Measurements from ENCODE around the gene NPSR1.
"Not testable (repeated sequence)": the region's sequence is repeated elsewhere in the genome, so short reads cannot be mapped to it uniquely, and the experiment has no call there.

The NPSR1 gene

GRCh38 chr7:34850681-34851080, 192.7 kb downstream of the NPSR1 start:
- no peak overlapping the region for H3K4me3 ChIP-seq (ENCODE audit: low read length in 2 of 2)
- H3K27me3 ChIP-seq (ENCODE audit: control insufficient read depth in 2 of 2, insufficient read depth in 2 of 2, low read length in 2 of 2): no peaks in the 10 kb centered on the region
- H3K4me1 ChIP-seq (ENCODE audit: control insufficient read depth in 2 of 2, insufficient read depth in 2 of 2, low read length in 2 of 2): no peaks in the 10 kb centered on the region
- no peak overlapping the region for H3K9ac ChIP-seq (ENCODE audit: low read depth in 1 of 2, low read length in 2 of 2)
- H3K9me3 ChIP-seq (ENCODE audit: control insufficient read depth in 2 of 2, low read length in 2 of 2): no peaks in the 10 kb centered on the region
- H3K36me3 ChIP-seq (ENCODE audit: control insufficient read depth in 2 of 2, insufficient read depth in 2 of 2, low read length in 2 of 2): no peaks in the 10 kb centered on the region
- H3K27ac ChIP-seq (ENCODE audit: low read depth in 2 of 2, low read length in 2 of 2): no peak overlapping the region

DNA sequence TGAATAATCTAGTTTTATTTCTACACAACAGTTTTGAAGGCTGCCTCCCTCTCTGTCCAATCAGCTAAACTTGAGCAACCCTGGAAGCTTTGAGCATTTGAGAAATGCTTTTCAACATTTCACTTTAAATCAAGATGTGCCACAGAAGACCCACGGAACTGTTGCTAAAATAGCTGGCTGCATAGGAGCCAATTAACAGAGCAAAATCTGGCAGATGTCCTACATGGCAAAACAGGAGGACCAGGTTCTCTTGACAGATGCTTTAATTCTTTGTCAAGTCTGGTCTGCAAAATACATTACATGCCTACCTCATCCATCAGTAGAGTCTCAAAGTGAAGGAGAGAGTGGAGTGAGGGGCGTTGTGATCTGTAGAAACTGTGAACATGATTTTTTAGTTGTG, 193.4 kb downstream of the NPSR1 start:
- Histone ChIP-seq H3K4me3 (ENCODE audit: low read length in 2 of 2) (no peak overlapping the region), H3K9me3 (ENCODE audit: control insufficient read depth in 2 of 2, low read length in 2 of 2) (no peaks in the 10 kb centered on the region), H3K36me3 (ENCODE audit: control insufficient read depth in 2 of 2, insufficient read depth in 2 of 2, low read length in 2 of 2) (no peaks in the 10 kb centered on the region), H3K4me1 (ENCODE audit: control insufficient read depth in 2 of 2, insufficient read depth in 2 of 2, low read length in 2 of 2) (no peaks in the 10 kb centered on the region), H3K27ac (ENCODE audit: low read depth in 2 of 2, low read length in 2 of 2) (no peak overlapping the region), H3K9ac (ENCODE audit: low read depth in 1 of 2, low read length in 2 of 2) (no peak overlapping the region), H3K27me3 (ENCODE audit: control insufficient read depth in 2 of 2, insufficient read depth in 2 of 2, low read length in 2 of 2) (no peaks in the 10 kb centered on the region)

DNA sequence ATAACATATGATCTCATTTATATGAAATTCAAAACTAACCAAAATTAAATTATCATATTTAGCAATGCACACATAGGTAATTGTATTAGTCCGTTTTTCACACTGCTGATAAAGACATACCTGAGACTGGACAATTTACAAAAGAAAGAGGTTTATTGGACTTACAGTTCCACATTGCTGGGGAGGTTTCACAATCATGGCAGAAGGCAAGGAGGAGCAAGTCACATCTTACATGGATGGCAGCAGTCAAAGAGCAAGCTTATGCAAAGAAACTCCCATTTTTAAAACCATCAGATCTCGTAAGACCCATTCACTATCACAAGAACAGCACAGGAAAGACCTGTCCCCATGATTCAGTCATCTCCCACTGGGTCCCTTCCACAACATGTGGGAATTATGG, 200.4 kb downstream of the NPSR1 start:
- H3K36me3 ChIP-seq (ENCODE audit: control insufficient read depth in 2 of 2, insufficient read depth in 2 of 2, low read length in 2 of 2); H3K9me3 ChIP-seq (ENCODE audit: control insufficient read depth in 2 of 2, low read length in 2 of 2); H3K9ac ChIP-seq (ENCODE audit: low read depth in 1 of 2, low read length in 2 of 2); H3K27me3 ChIP-seq (ENCODE audit: control insufficient read depth in 2 of 2, insufficient read depth in 2 of 2, low read length in 2 of 2); H3K4me1 ChIP-seq (ENCODE audit: control insufficient read depth in 2 of 2, insufficient read depth in 2 of 2, low read length in 2 of 2); H3K4me3 ChIP-seq (ENCODE audit: low read length in 2 of 2); H3K27ac ChIP-seq (ENCODE audit: low read depth in 2 of 2, low read length in 2 of 2): not testable (repeated sequence)

DNA sequence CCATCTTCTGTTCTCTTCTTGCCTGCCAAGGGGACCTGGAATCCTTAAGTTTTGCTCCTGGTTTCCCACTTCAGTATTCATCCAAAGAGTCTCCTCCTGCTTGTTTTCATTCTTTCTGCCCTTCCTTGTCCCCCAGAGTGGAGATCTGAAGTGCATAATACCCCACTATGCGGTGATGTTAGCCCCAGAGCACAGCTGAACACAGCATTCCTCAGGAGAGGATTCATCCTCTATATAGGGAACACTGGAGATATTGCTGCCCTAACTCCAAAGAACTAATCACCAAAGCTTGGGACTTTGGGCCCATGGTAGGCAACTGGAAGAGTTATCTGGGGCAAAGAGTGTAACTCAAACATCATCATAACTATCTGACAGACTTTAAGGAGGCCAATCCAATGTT, 201.3 kb downstream of the NPSR1 start:
- not testable (repeated sequence) for H3K9ac ChIP-seq (ENCODE audit: low read depth in 1 of 2, low read length in 2 of 2); H3K27ac ChIP-seq (ENCODE audit: low read depth in 2 of 2, low read length in 2 of 2); H3K36me3 ChIP-seq (ENCODE audit: control insufficient read depth in 2 of 2, insufficient read depth in 2 of 2, low read length in 2 of 2); H3K9me3 ChIP-seq (ENCODE audit: control insufficient read depth in 2 of 2, low read length in 2 of 2); H3K27me3 ChIP-seq (ENCODE audit: control insufficient read depth in 2 of 2, insufficient read depth in 2 of 2, low read length in 2 of 2); H3K4me3 ChIP-seq (ENCODE audit: low read length in 2 of 2); H3K4me1 ChIP-seq (ENCODE audit: control insufficient read depth in 2 of 2, insufficient read depth in 2 of 2, low read length in 2 of 2)

- not testable (repeated sequence) for H3K4me1 ChIP-seq (ENCODE audit: control insufficient read depth in 2 of 2, insufficient read depth in 2 of 2, low read length in 2 of 2); H3K9me3 ChIP-seq (ENCODE audit: control insufficient read depth in 2 of 2, low read length in 2 of 2); H3K9ac ChIP-seq (ENCODE audit: low read depth in 1 of 2, low read length in 2 of 2); H3K27ac ChIP-seq (ENCODE audit: low read depth in 2 of 2, low read length in 2 of 2); H3K36me3 ChIP-seq (ENCODE audit: control insufficient read depth in 2 of 2, insufficient read depth in 2 of 2, low read length in 2 of 2); H3K4me3 ChIP-seq (ENCODE audit: low read length in 2 of 2); H3K27me3 ChIP-seq (ENCODE audit: control insufficient read depth in 2 of 2, insufficient read depth in 2 of 2, low read length in 2 of 2)
These were observed 208.2 kb downstream of the NPSR1 start for GRCh38 chr7:34866222-34866621.

DNA sequence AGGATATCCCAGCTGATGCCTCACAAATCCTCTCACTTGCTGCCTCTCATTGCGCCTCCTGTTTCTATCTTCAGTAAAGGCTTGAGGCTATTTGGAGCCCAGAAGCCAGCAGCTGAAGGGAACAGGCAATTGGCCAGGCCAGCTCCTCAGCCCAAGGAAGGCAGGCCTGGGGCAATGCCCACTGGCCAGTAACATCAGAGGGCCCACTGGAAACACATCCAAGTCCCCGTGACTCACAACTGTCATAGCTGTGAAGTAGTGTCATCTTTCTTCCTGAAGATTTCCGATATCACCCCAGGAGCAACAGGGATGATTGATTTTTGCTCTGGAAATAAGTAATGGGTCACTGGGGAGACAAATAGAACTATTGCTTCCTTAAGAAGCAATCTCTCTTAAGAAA, 209.3 kb downstream of the NPSR1 start:
- H3K4me3 ChIP-seq (ENCODE audit: low read length in 2 of 2); H3K27ac ChIP-seq (ENCODE audit: low read depth in 2 of 2, low read length in 2 of 2); H3K9ac ChIP-seq (ENCODE audit: low read depth in 1 of 2, low read length in 2 of 2); H3K27me3 ChIP-seq (ENCODE audit: control insufficient read depth in 2 of 2, insufficient read depth in 2 of 2, low read length in 2 of 2); H3K36me3 ChIP-seq (ENCODE audit: control insufficient read depth in 2 of 2, insufficient read depth in 2 of 2, low read length in 2 of 2); H3K4me1 ChIP-seq (ENCODE audit: control insufficient read depth in 2 of 2, insufficient read depth in 2 of 2, low read length in 2 of 2); H3K9me3 ChIP-seq (ENCODE audit: control insufficient read depth in 2 of 2, low read length in 2 of 2): not testable (repeated sequence)

DNA sequence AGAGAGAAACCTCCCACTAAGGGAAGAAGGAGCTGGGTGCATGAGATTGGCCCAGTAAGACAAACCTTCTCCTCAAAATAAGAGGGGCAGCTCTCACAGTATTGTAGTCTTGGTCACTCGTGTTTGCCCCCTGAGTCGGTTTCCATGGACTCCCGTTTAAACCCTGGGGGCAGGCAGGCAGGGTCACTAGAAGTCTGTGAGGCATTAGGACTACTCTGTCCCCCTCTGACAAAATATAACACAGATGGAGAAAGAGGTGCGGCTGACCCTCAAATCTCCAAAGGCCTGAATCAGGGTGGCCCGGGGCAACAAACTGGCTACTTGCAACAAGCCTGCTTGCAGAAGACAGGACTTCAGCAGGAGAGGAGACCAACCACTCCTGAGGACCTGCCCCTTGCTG, 210.6 kb downstream of the NPSR1 start:
- not testable (repeated sequence) for H3K27ac ChIP-seq (ENCODE audit: low read depth in 2 of 2, low read length in 2 of 2); H3K4me1 ChIP-seq (ENCODE audit: control insufficient read depth in 2 of 2, insufficient read depth in 2 of 2, low read length in 2 of 2); H3K9me3 ChIP-seq (ENCODE audit: control insufficient read depth in 2 of 2, low read length in 2 of 2); H3K9ac ChIP-seq (ENCODE audit: low read depth in 1 of 2, low read length in 2 of 2); H3K36me3 ChIP-seq (ENCODE audit: control insufficient read depth in 2 of 2, insufficient read depth in 2 of 2, low read length in 2 of 2); H3K27me3 ChIP-seq (ENCODE audit: control insufficient read depth in 2 of 2, insufficient read depth in 2 of 2, low read length in 2 of 2); H3K4me3 ChIP-seq (ENCODE audit: low read length in 2 of 2)

DNA sequence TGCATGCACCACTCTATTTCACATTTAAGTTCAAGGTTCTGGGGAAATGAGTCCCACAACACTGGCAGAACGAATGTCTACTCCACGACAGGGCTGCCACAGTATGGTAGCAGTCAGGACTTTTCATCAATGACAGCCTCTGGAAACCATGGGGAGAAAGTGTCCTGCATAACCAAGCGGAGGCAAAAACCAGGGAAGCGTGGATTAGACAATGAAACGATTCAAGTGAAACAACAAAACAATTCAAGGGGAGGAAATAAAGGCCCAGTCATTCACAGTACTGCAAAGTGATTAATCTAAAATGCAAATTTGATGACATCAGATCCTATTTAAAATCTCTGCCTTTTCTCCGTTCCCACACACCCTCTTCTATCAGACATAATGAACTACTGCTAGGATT, 211.0 kb downstream of the NPSR1 start:
- no peak overlapping the region for H3K27ac ChIP-seq (ENCODE audit: low read depth in 2 of 2, low read length in 2 of 2)
- H3K27me3 ChIP-seq (ENCODE audit: control insufficient read depth in 2 of 2, insufficient read depth in 2 of 2, low read length in 2 of 2): no peaks in the 10 kb centered on the region
- no peak overlapping the region for H3K9ac ChIP-seq (ENCODE audit: low read depth in 1 of 2, low read length in 2 of 2)
- no peaks in the 10 kb centered on the region for H3K4me1 ChIP-seq (ENCODE audit: control insufficient read depth in 2 of 2, insufficient read depth in 2 of 2, low read length in 2 of 2)
- no peaks in the 10 kb centered on the region for H3K9me3 ChIP-seq (ENCODE audit: control insufficient read depth in 2 of 2, low read length in 2 of 2)
- no peak overlapping the region for H3K4me3 ChIP-seq (ENCODE audit: low read length in 2 of 2)
- H3K36me3 ChIP-seq (ENCODE audit: control insufficient read depth in 2 of 2, insufficient read depth in 2 of 2, low read length in 2 of 2): no peaks in the 10 kb centered on the region

DNA sequence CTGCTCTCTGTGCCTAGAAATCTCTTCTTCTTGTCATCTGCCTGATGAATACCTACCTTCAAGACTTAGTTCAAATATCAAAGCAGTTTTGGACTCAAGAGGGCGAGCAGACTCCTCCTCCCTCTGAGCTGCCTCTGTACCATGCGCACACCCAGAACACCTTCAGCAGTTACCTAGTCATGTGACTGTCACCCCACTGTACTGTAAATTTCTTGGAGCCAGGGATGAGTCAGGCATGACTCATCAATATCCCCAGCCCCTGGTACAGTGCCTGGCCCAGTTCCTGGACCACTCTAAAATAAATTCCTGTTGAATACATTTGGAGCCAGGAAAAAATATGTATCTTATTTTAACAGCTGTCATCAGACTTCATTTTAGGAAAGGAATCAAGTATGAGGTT, 212.0 kb downstream of the NPSR1 start:
- not testable (repeated sequence) for H3K9ac ChIP-seq (ENCODE audit: low read depth in 1 of 2, low read length in 2 of 2); H3K9me3 ChIP-seq (ENCODE audit: control insufficient read depth in 2 of 2, low read length in 2 of 2); H3K36me3 ChIP-seq (ENCODE audit: control insufficient read depth in 2 of 2, insufficient read depth in 2 of 2, low read length in 2 of 2); H3K4me3 ChIP-seq (ENCODE audit: low read length in 2 of 2); H3K27me3 ChIP-seq (ENCODE audit: control insufficient read depth in 2 of 2, insufficient read depth in 2 of 2, low read length in 2 of 2); H3K4me1 ChIP-seq (ENCODE audit: control insufficient read depth in 2 of 2, insufficient read depth in 2 of 2, low read length in 2 of 2); H3K27ac ChIP-seq (ENCODE audit: low read depth in 2 of 2, low read length in 2 of 2)

DNA sequence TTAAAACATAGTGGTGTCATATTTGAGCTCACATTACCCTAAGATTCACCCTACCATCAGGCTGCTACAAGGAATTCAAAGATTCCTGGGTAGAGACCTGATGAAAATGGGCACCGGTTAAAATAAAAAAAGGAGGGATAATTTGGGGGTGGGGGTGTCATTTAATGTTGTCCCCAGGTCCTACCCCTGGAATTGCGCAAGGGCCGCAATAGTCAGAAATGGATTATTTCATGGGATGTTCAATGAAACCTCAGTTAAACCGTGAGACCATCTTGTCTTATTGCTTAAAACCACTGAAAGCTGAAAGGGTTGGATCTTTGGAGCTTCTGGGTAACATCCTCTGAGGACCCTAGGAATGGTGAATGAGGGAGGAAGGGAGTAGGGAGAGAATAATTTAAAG, 216.3 kb downstream of the NPSR1 start:
- H3K9ac ChIP-seq (ENCODE audit: low read depth in 1 of 2, low read length in 2 of 2): not testable (repeated sequence)

GRCh38 chr7:34875481-34875880, 217.5 kb downstream of the NPSR1 start:
- no peaks in the 10 kb centered on the region for H3K27me3 ChIP-seq (ENCODE audit: control insufficient read depth in 2 of 2, insufficient read depth in 2 of 2, low read length in 2 of 2)

More for the DNA sequence above, 216.3 kb downstream of the NPSR1 start:
- not testable (repeated sequence) for H3K27me3 ChIP-seq (ENCODE audit: control insufficient read depth in 2 of 2, insufficient read depth in 2 of 2, low read length in 2 of 2); H3K9me3 ChIP-seq (ENCODE audit: control insufficient read depth in 2 of 2, low read length in 2 of 2); H3K36me3 ChIP-seq (ENCODE audit: control insufficient read depth in 2 of 2, insufficient read depth in 2 of 2, low read length in 2 of 2); H3K4me1 ChIP-seq (ENCODE audit: control insufficient read depth in 2 of 2, insufficient read depth in 2 of 2, low read length in 2 of 2); H3K4me3 ChIP-seq (ENCODE audit: low read length in 2 of 2); H3K27ac ChIP-seq (ENCODE audit: low read depth in 2 of 2, low read length in 2 of 2)

More at GRCh38 chr7:34875481-34875880, 217.5 kb downstream of the NPSR1 start:
- no peaks in the 10 kb centered on the region for H3K4me1 ChIP-seq (ENCODE audit: control insufficient read depth in 2 of 2, insufficient read depth in 2 of 2, low read length in 2 of 2)
- no peak overlapping the region for H3K4me3 ChIP-seq (ENCODE audit: low read length in 2 of 2)
- no peak overlapping the region for H3K9ac ChIP-seq (ENCODE audit: low read depth in 1 of 2, low read length in 2 of 2)
- no peaks in the 10 kb centered on the region for H3K9me3 ChIP-seq (ENCODE audit: control insufficient read depth in 2 of 2, low read length in 2 of 2)
- no peaks in the 10 kb centered on the region for H3K36me3 ChIP-seq (ENCODE audit: control insufficient read depth in 2 of 2, insufficient read depth in 2 of 2, low read length in 2 of 2)
- no peak overlapping the region for H3K27ac ChIP-seq (ENCODE audit: low read depth in 2 of 2, low read length in 2 of 2)

All from mucosa of rectum (tissue), 2 donors.